ENCODE results near the gene LEMD3.

- TF ChIP-seq GATA2 (IDR thresholded peaks at IDR 0.05; ENCODE audit: low read depth, low read length) (no peak), GATA3 (IDR thresholded peaks at IDR 0.05; ENCODE audit: low read depth, low read length) (no peak)
These were observed 27.6 kb downstream of the LEMD3 start for GRCh38 chr12:65196762-65197567.
